SU-DHL-6 (cell line): ENCODE data around the gene TSHZ2.

Experiments used
- CTCF ChIP-seq: fragments of 200-600 bp; sonication (generic); IDR thresholded peaks from one replicate; pipeline ENCODE4 v1.5.1; 2017; ENCODE audit warnings: antibody characterized with exemption, mild to moderate bottlenecking, low read length, moderate library complexity; ENCODE audit not compliant: insufficient read depth, poor library complexity, severe bottlenecking
- EZH2phosphoT487 ChIP-seq: fragments of 200-600 bp; sonication (generic), shearing (Covaris generic); conservative IDR thresholded peaks from 2 replicates; pipeline ENCODE4 v1.6.1; 2018; ENCODE audit warnings: mild to moderate bottlenecking, antibody characterized with exemption, low read length, moderate library complexity, mixed read lengths

- TF ChIP-seq CTCF (no peak), EZH2phosphoT487 (no peak)
Observed at GRCh38 chr20:53057579-53057978, 85.4 kb downstream of the TSHZ2 start.
